Neural cell (in vitro differentiated cells): ENCODE measurements around the gene LHFPL2.

Experiments used
- EP300 ChIP-seq: fragments of 450-650 bp; conservative IDR thresholded peaks from 2 replicates; pipeline ENCODE4 v1.6.1; 2014; ENCODE audit warnings: antibody characterized with exemption, mild to moderate bottlenecking, moderate library complexity; ENCODE audit not compliant: poor library complexity, severe bottlenecking
- EZH2 ChIP-seq: fragments of 200-600, 300-800 bp; shearing (Covaris generic), sonication (generic); IDR thresholded peaks from 2 replicates; pipeline ENCODE4 v1.6.1; 2014; ENCODE audit warnings: antibody characterized with exemption, low read length, borderline replicate concordance, mild to moderate bottlenecking; ENCODE audit not compliant: insufficient read depth, poor library complexity, severe bottlenecking
- MXI1 ChIP-seq: fragments of 450-650 bp; conservative IDR thresholded peaks from 2 replicates; pipeline ENCODE4 v1.6.1; 2014; ENCODE audit warnings: antibody characterized with exemption, mild to moderate bottlenecking; ENCODE audit not compliant: poor library complexity, severe bottlenecking
- POLR2AphosphoS5 ChIP-seq: IDR thresholded peaks from 2 replicates; pipeline ENCODE4 v1.6.1; 2012
- RAD21 ChIP-seq: fragments of 450-650 bp; conservative IDR thresholded peaks from 2 replicates; pipeline ENCODE4 v1.6.1; 2014; ENCODE audit warnings: antibody characterized with exemption, mild to moderate bottlenecking, moderate library complexity
- TAF1 ChIP-seq: IDR thresholded peaks from 2 replicates; pipeline ENCODE4 v1.6.1; 2012; ENCODE audit warnings: low read depth
- TF ChIP-seq, protein P1 (sequence below): fragments of 450-650 bp; IDR thresholded peaks from 2 replicates; pipeline ENCODE4 v1.5.1; 2014; ENCODE audit warnings: antibody characterized with exemption, mild to moderate bottlenecking, moderate library complexity; ENCODE audit not compliant: poor library complexity, severe bottlenecking
- TF ChIP-seq, protein P2 (sequence below): IDR thresholded peaks from 2 replicates; pipeline ENCODE4 v1.6.1; 2012; ENCODE audit warnings: borderline replicate concordance

DNA sequence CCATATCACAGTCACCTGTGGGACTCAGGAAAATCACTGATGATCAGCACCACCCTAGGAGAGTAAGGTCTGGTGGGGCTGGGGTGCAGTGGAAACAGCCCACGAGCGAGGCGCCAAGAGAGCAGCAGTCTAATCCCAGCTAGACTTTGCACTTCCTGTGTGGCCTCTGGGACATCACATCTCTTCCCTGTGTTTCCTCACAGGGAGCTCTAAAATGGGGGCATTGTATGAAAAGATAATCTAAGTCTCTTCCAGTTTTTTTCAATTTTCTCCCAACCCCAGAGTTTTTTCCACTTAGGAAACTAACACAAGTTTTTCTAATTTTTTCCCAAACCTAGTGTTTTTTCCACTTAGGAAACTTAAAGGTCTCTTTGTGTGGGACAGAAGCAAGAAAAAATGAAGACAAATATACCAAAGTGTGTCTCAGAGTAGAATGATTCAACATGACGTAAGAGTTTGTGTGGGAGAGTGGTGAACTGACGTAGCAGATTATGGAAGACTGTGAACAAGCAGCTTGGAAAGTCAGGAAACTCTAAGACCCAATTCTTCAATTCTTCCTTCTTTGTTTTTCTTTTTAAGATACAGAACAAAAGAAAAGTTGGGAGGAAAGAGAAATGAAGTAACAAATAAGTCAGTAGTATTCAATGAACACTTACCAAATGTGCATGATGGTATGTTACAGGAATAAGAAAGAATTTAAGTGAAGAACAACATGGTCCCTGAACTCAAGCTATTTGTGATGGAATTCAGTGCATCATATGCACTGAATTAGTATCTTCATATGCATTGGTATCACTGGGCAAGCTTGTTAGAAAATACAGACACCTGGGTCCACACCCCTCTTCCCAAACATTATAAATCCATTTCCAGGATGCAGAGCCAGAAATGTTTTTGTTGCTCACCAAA lies 51.3 kb downstream of the LHFPL2 start:
- TF ChIP-seq, protein P1, sequence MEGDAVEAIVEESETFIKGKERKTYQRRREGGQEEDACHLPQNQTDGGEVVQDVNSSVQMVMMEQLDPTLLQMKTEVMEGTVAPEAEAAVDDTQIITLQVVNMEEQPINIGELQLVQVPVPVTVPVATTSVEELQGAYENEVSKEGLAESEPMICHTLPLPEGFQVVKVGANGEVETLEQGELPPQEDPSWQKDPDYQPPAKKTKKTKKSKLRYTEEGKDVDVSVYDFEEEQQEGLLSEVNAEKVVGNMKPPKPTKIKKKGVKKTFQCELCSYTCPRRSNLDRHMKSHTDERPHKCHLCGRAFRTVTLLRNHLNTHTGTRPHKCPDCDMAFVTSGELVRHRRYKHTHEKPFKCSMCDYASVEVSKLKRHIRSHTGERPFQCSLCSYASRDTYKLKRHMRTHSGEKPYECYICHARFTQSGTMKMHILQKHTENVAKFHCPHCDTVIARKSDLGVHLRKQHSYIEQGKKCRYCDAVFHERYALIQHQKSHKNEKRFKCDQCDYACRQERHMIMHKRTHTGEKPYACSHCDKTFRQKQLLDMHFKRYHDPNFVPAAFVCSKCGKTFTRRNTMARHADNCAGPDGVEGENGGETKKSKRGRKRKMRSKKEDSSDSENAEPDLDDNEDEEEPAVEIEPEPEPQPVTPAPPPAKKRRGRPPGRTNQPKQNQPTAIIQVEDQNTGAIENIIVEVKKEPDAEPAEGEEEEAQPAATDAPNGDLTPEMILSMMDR, result no peak
- no peak for TF ChIP-seq EZH2
- TF ChIP-seq EP300, result no peak
- no peak for TF ChIP-seq TAF1
- TF ChIP-seq, protein P2, sequence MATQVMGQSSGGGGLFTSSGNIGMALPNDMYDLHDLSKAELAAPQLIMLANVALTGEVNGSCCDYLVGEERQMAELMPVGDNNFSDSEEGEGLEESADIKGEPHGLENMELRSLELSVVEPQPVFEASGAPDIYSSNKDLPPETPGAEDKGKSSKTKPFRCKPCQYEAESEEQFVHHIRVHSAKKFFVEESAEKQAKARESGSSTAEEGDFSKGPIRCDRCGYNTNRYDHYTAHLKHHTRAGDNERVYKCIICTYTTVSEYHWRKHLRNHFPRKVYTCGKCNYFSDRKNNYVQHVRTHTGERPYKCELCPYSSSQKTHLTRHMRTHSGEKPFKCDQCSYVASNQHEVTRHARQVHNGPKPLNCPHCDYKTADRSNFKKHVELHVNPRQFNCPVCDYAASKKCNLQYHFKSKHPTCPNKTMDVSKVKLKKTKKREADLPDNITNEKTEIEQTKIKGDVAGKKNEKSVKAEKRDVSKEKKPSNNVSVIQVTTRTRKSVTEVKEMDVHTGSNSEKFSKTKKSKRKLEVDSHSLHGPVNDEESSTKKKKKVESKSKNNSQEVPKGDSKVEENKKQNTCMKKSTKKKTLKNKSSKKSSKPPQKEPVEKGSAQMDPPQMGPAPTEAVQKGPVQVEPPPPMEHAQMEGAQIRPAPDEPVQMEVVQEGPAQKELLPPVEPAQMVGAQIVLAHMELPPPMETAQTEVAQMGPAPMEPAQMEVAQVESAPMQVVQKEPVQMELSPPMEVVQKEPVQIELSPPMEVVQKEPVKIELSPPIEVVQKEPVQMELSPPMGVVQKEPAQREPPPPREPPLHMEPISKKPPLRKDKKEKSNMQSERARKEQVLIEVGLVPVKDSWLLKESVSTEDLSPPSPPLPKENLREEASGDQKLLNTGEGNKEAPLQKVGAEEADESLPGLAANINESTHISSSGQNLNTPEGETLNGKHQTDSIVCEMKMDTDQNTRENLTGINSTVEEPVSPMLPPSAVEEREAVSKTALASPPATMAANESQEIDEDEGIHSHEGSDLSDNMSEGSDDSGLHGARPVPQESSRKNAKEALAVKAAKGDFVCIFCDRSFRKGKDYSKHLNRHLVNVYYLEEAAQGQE, result no peak
- no peak for TF ChIP-seq POLR2AphosphoS5
- TF ChIP-seq RAD21, result no peak
- TF ChIP-seq MXI1, result no peak
